ENCODE data around the gene PSMG4. TPM values are rescaled to one million over a fixed set of nuclear protein-coding genes. Genes with fewer than 3 reads are reported as not detected.

Gene PSMG4
- total and polyA plus RNA-seq, 9 of the 15 experiments (the other 6 are each of a cell fraction or from before 2014, with no cell fraction given) = 12.9 to 185 (median 52.0) TPM

DNA sequence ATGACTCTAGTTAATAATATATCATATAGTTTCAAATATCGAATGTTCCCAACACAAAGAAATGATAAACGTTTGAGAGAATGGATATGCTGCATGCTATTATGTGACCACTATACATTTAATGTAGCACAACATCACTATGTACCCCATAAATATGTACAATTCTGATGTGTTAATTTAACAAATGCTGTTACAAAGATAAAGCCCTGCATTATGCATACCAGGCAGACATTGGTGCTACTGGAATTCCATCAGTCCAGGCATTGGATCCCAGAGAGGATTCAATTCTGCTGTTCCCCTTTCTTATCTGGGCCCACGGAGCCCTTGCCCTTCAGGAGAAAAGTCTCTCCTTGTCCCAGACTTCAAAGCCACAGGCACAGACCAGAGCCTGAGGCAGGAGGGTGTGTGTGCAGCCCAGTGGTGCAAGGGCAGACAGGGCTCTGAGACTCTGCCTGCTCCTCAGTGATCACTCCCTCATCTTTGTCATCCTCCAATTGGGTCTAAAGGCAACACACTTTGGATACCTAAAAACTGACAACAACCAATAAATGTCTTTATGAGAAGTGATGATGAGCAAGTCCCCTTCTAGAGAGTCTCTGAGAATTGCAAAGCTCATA lies 45.2 kb downstream of the PSMG4 start:
- Histone ChIP-seq H2AFZ (ENCODE audit: low read depth, low read length) (no peak overlapping the region), H3K27me3 (ENCODE audit: control insufficient read depth in 2 of 2, insufficient read depth in 2 of 2, low read length in 2 of 2) (no peaks in the 10 kb centered on the region), H3K4me1 (replicated peaks in 1 of 2; ENCODE audit: control insufficient read depth in 2 of 2, insufficient read depth in 2 of 2, low read length in 2 of 2) (peaks cover 0 to 4% of the 10 kb centered on the region in 2 experiments; a peak in 2 of 5 replicates), H3K9me3 (replicated peaks; ENCODE audit: control insufficient read depth, insufficient read depth, low read depth, low read length) (0 out of 2 replicates have a peak, but pooled peaks cover 5% of the 10 kb centered on the region), H4K20me1 (replicated peaks; ENCODE audit: control insufficient read depth, insufficient read depth, low read length) (no peaks in the 10 kb centered on the region), H3K79me2 (ENCODE audit: control insufficient read depth, insufficient read depth, low read length) (no peaks in the 10 kb centered on the region), H3K9ac (ENCODE audit: insufficient read depth in 1 of 2, low read depth in 2 of 2, low read length in 2 of 2) (no peak overlapping the region), H3K4me2 (ENCODE audit: insufficient read depth, low read length) (no peak overlapping the region), H3K9me1 (ENCODE audit: control insufficient read depth, insufficient read depth, low read length) (no peaks in the 10 kb centered on the region), H3K27ac (ENCODE audit: extremely low read depth, low read depth, low read length) (no peak overlapping the region), H3K36me3 (ENCODE audit: control insufficient read depth, insufficient read depth, low read length) (no peaks in the 10 kb centered on the region), H3K4me3 (no peak overlapping the region)
- DNase-seq (ENCODE audit: extremely low read depth in 1 of 4, low spot score in 3 of 4) (no peak), FAIRE-seq (no peak), ATAC-seq (no peak)
- ChIA-PET CTCF (ENCODE audit: low intra/inter-chr PET ratio) (no interaction called here), POLR2A (interaction anchor here (1.3 kb wide), 1 partner anchor 13 kb away, joined by 3 read pairs; no protein-coding TSS in a partner anchor)
- in situ Hi-C loops (cut with MboI) = no loop called here
- TF ChIP-seq TCF7 (IDR thresholded peaks at IDR 0.05; ENCODE audit: borderline replicate concordance) (no peak), RBM15 (IDR thresholded peaks at IDR 0.05; ENCODE audit: insufficient read depth, low read length) (no peak), MED1 (CRISPR knock-in tag; IDR thresholded peaks at IDR 0.05; ENCODE audit: borderline replicate concordance) (no peak), MYBL2 (IDR thresholded peaks at IDR 0.05; ENCODE audit: low read depth) (no peak), MYBL2 (CRISPR knock-in tag; IDR thresholded peaks at IDR 0.05; ENCODE audit: borderline replicate concordance) (no peak), POU5F1 (IDR thresholded peaks at IDR 0.05; ENCODE audit: borderline replicate concordance, low read depth, low read length, partially characterized antibody) (no peak), ZNF668 (CRISPR knock-in tag; IDR thresholded peaks at IDR 0.05) (no peak), ADNP (tag; IDR thresholded peaks at IDR 0.05) (no peak), HMG20B (CRISPR knock-in tag; IDR thresholded peaks at IDR 0.05) (no peak), NUFIP1 (IDR thresholded peaks at IDR 0.05; ENCODE audit: partially characterized antibody) (no peak)
- TF ChIP-seq, protein P1, sequence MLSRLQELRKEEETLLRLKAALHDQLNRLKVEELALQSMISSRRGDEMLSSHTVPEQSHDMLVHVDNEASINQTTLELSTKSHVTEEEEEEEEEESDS (CRISPR knock-in tag; IDR thresholded peaks at IDR 0.05) = no peak
- TF ChIP-seq, protein P2, sequence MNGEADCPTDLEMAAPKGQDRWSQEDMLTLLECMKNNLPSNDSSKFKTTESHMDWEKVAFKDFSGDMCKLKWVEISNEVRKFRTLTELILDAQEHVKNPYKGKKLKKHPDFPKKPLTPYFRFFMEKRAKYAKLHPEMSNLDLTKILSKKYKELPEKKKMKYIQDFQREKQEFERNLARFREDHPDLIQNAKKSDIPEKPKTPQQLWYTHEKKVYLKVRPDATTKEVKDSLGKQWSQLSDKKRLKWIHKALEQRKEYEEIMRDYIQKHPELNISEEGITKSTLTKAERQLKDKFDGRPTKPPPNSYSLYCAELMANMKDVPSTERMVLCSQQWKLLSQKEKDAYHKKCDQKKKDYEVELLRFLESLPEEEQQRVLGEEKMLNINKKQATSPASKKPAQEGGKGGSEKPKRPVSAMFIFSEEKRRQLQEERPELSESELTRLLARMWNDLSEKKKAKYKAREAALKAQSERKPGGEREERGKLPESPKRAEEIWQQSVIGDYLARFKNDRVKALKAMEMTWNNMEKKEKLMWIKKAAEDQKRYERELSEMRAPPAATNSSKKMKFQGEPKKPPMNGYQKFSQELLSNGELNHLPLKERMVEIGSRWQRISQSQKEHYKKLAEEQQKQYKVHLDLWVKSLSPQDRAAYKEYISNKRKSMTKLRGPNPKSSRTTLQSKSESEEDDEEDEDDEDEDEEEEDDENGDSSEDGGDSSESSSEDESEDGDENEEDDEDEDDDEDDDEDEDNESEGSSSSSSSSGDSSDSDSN (IDR thresholded peaks at IDR 0.05; ENCODE audit: borderline replicate concordance in 1 of 2, low read depth in 2 of 2, low read length in 2 of 2) = no peak
- BruUV-seq (replicated peaks) = no TSS peak
- intact Hi-C loops (cut with micrococcal nuclease) = no loop called here
- WGBS (ENCODE audit: insufficient coverage, low coverage, missing lambda C conversion rate) = 27% methylated on average over 3 of the region's 3 CpGs
